KMS-11 (cell line): ENCODE data around the gene B3GNT7.

Experiments used
- H2AFZ ChIP-seq: fragments of 200-600 bp; sonication (generic); 2 replicates; pipeline ENCODE4 v1.6.1; 2016; ENCODE audit warnings: antibody characterized with exemption, mixed run types, low read depth
- H3K27ac ChIP-seq: fragments of 200-600 bp; sonication (generic); 2 replicates; pipeline ENCODE4 v1.6.1; 2016; ENCODE audit warnings: mild to moderate bottlenecking, mixed run types
- H3K27me3 ChIP-seq: fragments of 200-600 bp; sonication (generic); 2 replicates; pipeline ENCODE4 v1.6.1; 2017; ENCODE audit warnings: mild to moderate bottlenecking, low read depth, mixed run types, moderate library complexity; ENCODE audit not compliant: insufficient read depth
- H3K36me3 ChIP-seq: fragments of 200-600 bp; sonication (generic); 2 replicates; pipeline ENCODE4 v1.6.1; 2017; ENCODE audit warnings: mild to moderate bottlenecking, mixed run types; ENCODE audit not compliant: insufficient read depth
- H3K4me1 ChIP-seq: fragments of 200-600 bp; sonication (generic); 2 replicates; pipeline ENCODE4 v1.6.1; 2016; ENCODE audit warnings: mild to moderate bottlenecking, low read depth, mixed run types; ENCODE audit not compliant: poor library complexity, severe bottlenecking
- H3K4me2 ChIP-seq: fragments of 200-600 bp; sonication (generic); 2 replicates; pipeline ENCODE4 v1.7.0; 2016; ENCODE audit warnings: mild to moderate bottlenecking, mixed run types
- H3K4me3 ChIP-seq: fragments of 200-600 bp; sonication (generic); IDR thresholded peaks from 2 replicates; pipeline ENCODE4 v1.6.1; 2017; ENCODE audit warnings: low read depth, low read length, mixed read lengths; ENCODE audit not compliant: insufficient read depth
- H3K79me2 ChIP-seq: fragments of 200-600 bp; sonication (generic); 2 replicates; pipeline ENCODE4 v1.6.1; 2016; ENCODE audit warnings: low read depth, mixed run types; ENCODE audit not compliant: insufficient read depth
- H3K9ac ChIP-seq: fragments of 200-600 bp; sonication (generic); 2 replicates; pipeline ENCODE4 v1.6.1; 2016; ENCODE audit warnings: mild to moderate bottlenecking, mixed run types
- H4K20me1 ChIP-seq: fragments of 200-600 bp; sonication (generic); 2 replicates; pipeline ENCODE4 v1.6.1; 2016; ENCODE audit warnings: mild to moderate bottlenecking, mixed run types; ENCODE audit not compliant: insufficient read depth
- TF ChIP-seq, protein P1 (sequence below): fragments of 200-600 bp; sonication (generic); conservative IDR thresholded peaks from 2 replicates; pipeline ENCODE4 v1.6.1; 2017; ENCODE audit warnings: low read depth, mild to moderate bottlenecking, antibody characterized with exemption, low read length, moderate library complexity, mixed read lengths

B3GNT7 gene

GRCh38 chr2:231418820-231419640, 23.5 kb downstream of the B3GNT7 start:
- no peaks in the 10 kb centered on the region for H4K20me1 ChIP-seq
- no peak overlapping the region for H3K27ac ChIP-seq
- no peak overlapping the region for H3K4me3 ChIP-seq
- TF ChIP-seq, protein P1, sequence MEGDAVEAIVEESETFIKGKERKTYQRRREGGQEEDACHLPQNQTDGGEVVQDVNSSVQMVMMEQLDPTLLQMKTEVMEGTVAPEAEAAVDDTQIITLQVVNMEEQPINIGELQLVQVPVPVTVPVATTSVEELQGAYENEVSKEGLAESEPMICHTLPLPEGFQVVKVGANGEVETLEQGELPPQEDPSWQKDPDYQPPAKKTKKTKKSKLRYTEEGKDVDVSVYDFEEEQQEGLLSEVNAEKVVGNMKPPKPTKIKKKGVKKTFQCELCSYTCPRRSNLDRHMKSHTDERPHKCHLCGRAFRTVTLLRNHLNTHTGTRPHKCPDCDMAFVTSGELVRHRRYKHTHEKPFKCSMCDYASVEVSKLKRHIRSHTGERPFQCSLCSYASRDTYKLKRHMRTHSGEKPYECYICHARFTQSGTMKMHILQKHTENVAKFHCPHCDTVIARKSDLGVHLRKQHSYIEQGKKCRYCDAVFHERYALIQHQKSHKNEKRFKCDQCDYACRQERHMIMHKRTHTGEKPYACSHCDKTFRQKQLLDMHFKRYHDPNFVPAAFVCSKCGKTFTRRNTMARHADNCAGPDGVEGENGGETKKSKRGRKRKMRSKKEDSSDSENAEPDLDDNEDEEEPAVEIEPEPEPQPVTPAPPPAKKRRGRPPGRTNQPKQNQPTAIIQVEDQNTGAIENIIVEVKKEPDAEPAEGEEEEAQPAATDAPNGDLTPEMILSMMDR = no peak
- no peaks in the 10 kb centered on the region for H3K79me2 ChIP-seq
- no peak overlapping the region for H2AFZ ChIP-seq
- no peaks in the 10 kb centered on the region for H3K36me3 ChIP-seq
- H3K9ac ChIP-seq = no peak overlapping the region
- no peak overlapping the region for H3K4me2 ChIP-seq
- H3K27me3 ChIP-seq = no peaks in the 10 kb centered on the region
- H3K4me1 ChIP-seq = no peaks in the 10 kb centered on the region

DNA sequence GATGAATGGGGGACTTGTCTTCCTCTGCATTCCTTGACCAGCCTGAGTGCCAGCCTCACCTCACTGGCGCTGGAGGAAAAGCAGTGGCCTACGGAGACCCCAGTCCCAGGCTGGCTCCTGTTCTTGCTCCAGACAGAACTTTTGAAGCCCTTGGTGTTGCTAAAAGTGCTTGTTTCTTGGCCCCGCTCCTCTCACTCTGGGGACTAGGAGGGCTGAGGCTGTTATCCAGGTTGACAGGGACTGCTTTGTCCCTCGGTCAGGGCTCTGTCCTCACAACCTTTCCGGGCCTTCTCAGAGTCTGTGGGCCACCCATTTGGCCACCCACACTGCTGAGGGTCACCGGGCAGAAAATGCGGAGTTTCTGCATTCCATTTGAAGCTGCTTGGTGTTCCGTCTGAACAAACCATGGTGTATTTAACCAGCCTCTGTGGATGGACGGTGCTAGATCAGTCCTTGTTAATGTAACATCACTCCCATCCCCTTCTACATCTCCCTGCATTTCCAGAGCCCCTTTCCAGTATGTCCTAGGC, 25.6 kb downstream of the B3GNT7 start:
- Histone ChIP-seq H3K27ac (no peak overlapping the region), H3K4me3 (no peak overlapping the region), H3K9ac (no peak overlapping the region), H3K79me2 (no peaks in the 10 kb centered on the region), H3K4me2 (no peak overlapping the region), H3K27me3 (no peaks in the 10 kb centered on the region), H3K4me1 (no peaks in the 10 kb centered on the region), H3K36me3 (no peaks in the 10 kb centered on the region), H4K20me1 (no peaks in the 10 kb centered on the region), H2AFZ (no peak overlapping the region)
- TF ChIP-seq, protein P1 = no peak

DNA sequence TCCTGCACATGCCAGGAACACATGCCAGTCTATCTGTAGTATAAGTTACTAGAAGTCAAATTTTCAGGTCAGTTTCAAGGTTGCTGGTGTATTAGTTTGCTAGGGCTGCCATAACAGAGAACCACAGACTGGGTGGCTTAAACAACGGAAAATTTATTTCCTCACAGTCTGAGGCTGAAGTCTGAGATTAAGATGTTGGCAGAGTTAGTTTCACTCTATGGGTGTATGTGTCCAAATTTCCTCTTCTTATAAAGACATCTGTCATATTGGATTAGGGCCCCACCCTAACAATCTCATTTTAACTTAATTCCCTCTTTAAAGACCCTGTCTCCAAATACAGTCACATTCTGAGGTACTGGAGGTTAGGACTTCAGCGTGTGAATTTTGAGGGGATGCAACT, 26.5 kb downstream of the B3GNT7 start:
- Histone ChIP-seq H2AFZ (no peak overlapping the region), H3K9ac (no peak overlapping the region), H3K27me3 (no peaks in the 10 kb centered on the region), H3K4me3 (no peak overlapping the region), H4K20me1 (no peaks in the 10 kb centered on the region), H3K36me3 (no peaks in the 10 kb centered on the region), H3K79me2 (no peaks in the 10 kb centered on the region), H3K4me2 (no peak overlapping the region), H3K27ac (no peak overlapping the region), H3K4me1 (no peaks in the 10 kb centered on the region)
- TF ChIP-seq, protein P1 = no peak

DNA sequence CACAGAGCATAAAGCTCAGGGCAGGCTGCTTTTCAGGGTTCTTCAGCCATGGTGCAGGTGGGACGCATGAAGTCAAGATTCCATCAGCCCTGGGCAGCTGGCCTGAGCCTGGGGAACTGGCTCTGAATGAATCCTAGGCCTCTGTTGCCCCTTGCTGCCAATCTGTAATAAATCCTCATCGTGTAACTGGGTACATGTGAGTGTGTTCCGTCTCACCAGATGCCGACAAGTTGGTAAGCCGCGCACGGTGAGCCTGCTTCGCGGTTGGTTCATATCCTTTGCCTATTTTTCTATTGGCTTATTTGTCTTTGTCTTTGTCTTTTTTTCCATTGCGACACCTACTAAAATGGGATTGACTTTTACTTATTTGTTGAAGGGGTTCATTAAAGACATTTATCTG, 27.7 kb downstream of the B3GNT7 start:
- TF ChIP-seq, protein P1 = no peak
- no peak overlapping the region for H2AFZ ChIP-seq
- H3K4me3 ChIP-seq = no peak overlapping the region
- no peak overlapping the region for H3K9ac ChIP-seq
- H3K4me2 ChIP-seq = no peak overlapping the region
- no peaks in the 10 kb centered on the region for H3K36me3 ChIP-seq
- H3K79me2 ChIP-seq = no peaks in the 10 kb centered on the region
- H3K4me1 ChIP-seq = no peaks in the 10 kb centered on the region
- no peaks in the 10 kb centered on the region for H3K27me3 ChIP-seq
- H3K27ac ChIP-seq = no peak overlapping the region
- H4K20me1 ChIP-seq = no peaks in the 10 kb centered on the region
